GM19438 (cell line): Measurements from ENCODE around the gene ETV2.
"Not testable (repeated sequence)": the region's sequence is repeated elsewhere in the genome, so short reads cannot be mapped to it uniquely, and the experiment has no call there.

Experiments used
- ATAC-seq: cut with Tn5 transposase; IDR thresholded peaks from one replicate; pipeline ENCODE4 v1.9.1; 2021; ENCODE audit warnings: low read depth; ENCODE audit not compliant: unreplicated experiment

The ETV2 gene

DNA sequence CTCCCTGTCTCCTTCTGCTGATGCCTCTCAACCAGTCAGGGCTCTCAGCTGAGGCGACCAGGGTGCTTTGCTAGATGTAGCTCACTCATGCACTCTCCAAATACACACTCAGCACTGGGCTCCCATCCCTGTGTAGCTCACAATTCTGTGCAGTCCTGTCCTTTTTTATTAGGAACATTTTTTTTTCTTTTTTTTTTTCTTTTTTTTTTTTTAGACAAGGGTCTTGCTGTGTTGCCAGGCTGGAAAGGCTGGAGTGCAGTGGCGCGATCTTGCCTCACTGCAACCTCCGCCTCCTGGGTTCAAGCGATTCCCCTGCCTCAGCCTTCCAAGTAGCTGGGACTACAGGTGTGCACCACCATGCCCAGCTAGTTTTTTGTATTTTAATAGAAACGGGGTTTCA, 13.3 kb downstream of the ETV2 start:
- not testable (repeated sequence) for ATAC-seq

DNA sequence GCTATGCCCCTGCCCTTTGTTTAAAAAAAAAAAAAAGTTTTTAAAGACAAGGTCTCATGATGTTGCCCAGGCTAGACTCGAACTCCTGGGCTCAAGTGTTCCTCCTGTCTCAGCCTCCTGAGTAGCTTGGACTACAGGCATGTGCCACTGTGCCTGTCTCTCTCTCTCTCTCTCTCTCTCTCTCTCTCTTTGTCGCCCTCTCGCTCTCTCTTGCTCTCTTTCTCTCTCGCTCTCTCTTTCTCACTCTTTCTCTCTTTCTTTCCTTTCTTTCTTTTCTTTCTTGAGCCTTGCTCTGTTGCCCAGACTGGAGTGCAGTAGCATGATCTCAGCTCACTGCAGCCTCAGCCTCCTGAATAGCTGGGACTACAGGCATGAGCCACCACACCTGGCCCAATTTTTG, 14.1 kb downstream of the ETV2 start:
- no peak for ATAC-seq

DNA sequence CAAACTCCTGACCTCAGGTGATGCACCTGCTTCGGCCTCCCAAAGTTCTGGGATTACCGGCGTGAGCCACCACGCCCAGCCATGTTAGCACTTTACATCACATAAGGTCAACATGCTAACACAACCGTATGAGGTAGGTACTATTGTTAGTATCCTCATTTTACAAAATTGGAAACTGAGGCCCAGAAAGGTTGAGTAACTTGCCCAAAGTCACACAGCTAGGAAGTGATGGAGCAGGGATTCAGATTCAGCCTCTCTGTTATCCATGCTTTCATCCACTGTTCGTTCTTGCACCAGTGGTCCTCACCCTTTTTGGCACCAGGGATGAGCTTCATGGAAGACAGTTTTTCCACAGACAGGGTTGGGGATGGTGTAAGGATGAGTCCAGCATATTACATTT, 15.2 kb downstream of the ETV2 start:
- no peak for ATAC-seq

DNA sequence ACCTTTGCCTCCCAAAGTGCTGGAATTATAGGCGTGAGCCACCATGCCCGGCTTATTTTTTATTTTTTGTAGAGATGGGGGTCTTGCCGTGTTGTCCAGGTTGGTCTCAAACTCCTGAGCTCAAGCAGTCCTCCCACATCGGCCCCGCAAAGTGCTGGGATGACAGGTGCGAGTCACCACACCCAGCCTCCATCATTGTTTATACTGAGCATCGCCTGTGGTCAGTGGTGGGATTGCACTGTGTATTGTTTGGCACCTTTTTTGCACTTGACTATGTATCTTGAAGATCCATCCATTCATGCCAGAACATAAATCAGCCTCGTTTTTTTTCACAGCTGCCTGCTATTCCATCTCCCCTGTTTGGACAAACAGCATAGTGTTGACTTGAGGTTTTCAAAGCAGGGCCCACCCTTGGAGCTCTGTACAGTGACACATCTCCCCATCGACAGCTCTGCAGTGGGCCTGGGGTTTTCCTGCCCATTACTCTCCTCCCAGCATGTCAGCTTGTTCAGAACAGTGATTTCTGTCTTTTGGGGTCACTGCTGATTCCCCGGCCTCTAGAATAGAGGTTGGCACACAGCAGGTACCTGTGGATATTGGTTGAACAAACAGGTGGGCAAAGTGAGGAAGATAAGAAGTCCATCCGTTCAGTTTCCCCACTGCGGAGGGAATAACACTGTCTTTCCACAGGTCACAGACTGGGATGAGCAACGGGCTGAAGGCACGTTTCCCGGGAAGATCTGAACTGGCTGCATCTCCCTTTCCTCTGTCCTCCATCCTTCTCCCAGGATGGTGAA, 16.6 kb downstream of the ETV2 start:
- no peak for ATAC-seq

DNA sequence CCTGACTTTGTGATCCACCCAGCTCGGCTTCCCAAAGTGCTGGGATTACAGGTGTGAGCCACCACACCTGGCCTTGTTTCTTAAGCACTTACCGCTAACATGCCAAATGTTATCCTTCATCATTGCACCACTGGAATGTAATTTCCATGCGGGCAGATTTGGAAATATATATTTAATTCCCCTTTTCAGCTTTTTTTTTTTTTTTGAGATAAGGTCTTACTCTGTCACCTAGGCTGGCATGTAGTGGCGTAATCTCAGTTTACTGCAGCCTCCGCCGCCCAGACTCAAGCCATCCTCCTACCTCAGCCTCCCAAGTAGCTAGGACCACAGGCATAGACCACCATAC, 20.4 kb downstream of the ETV2 start:
- ATAC-seq: no peak

DNA sequence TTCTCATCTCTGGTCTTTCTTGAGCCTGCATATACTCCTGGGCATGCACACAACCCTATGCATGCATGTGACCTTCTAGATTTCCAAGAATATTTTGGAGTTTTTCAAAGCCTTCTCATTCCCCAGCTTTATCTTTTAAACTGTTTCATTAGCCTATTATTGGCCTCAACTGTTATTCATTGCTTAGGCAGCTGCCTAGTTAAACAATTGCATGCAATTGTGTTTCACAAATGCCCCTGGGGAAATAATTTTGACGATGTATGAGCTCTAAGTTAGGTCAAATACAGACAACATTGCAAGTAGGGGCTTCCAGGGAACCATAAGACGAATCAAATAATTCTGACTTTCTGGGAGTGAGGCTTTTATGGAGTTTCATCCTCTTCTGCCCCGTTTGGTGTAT, 22.4 kb downstream of the ETV2 start:
- ATAC-seq: no peak

DNA sequence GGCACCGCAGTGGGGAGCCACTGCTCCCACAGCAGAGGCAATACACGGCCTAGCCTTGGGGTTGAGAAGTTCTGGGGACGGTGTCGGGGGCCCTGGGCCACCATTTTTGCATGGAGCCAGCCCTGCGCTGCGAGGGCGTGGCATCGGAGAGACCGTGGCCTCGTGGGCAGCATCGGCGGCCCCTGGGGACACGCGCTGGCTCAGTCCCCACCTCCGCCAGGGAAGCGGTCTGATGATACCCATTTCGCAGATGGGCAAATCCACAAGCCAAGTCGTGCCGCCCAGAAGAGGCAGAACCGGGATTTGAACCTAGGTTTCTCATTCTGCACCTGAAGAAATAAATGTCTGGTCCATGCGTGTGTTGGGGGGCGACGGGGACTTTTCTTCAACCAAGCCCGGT, 23.6 kb downstream of the ETV2 start:
- ATAC-seq: no peak

DNA sequence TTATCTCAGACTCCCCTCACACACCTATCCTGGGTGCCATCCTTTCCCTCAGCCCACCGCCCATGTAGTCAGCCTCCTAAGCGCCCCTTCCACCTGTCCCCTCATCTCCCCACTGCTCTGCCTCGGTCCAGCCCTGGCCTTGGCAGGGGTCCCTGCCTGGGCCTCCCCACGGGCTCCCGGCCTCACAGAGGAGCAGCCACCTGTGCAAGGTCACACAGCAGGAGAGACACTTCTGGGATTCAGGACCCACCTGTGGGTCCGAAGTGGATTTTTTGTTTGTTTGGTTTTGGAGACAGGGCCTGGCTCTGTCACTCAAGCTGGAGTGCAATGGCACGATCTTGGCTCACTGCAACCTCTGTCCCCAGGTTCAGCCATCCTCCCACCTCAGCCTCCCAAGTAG, 24.1 kb downstream of the ETV2 start:
- no peak for ATAC-seq

DNA sequence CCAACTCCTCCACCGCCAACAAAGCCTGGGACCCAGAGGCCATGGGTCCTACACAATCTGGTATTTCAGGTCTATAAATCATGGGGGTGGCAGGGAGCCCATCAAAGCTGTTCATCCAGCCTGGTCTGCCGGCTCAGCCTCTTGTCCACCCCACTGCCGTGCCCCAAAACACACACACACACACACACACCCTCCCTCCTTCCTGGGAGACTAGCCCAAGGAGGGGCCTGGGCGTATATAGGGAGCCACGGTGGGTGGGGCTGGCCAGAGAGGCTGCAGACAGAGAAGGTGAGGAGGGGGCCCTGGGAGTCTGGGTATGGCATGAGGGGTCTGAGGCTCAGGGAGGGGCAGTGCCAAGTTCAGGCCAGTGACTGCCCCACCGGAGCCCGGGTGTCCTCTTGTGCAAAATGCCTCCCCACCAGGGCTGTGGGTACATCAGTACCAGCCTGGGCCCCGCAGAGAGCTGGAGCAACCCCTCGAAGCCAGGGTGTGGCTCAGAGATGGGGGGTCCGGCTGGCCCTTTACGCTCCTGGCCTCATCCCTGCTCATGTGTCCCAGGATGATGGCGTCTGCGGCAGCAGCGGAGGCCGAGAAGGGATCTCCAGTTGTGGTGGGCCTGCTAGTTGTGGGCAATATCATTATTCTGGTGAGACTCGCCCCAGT, 24.8 kb downstream of the ETV2 start, which contains the start of gene UPK1A:
Gene UPK1A (plus strand): TSS at position 267 of the 663 bp plus-strand sequence. CDS start 296 bp downstream, at position 563.
- no peak for ATAC-seq

DNA sequence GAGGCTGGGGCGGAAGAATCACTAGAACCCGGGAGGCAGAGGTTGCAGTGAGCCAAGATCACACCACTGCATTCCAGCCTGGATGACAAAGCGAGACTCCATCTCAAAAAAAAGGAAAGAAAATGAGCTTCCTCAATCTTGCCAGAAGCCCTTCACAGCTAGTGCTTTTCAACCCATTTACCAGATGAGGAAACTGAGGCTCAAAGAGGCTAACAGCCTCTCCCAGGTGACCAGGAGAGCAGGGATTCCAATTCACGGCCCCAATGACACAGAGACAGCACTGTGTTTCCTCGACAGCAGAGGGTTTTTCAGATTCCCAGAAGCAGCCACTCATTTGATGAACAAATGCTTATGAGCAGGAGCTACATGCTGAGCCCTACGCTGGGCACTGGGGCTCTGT, 28.0 kb downstream of the ETV2 start:
- no peak for ATAC-seq

DNA sequence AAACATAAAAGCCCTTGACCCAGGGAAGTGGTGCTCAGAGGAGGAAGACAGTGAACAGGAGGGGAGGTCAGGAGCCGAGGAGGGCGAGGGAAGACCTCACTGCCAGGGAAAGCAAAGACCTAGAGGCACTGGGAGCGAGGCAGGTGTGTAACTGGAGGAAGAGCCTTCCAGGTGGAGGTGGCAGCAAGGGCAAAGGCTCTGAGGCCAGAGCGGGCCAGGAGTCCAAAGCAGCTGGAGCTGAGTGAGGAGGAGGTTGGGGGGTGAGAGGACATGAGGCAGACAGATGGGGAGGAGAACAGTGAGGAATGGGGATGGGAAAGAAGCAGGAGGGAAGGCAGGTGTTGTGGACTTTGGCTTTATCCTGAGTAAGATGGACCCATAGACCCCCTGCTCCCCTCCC, 28.4 kb downstream of the ETV2 start:
- no peak for ATAC-seq

DNA sequence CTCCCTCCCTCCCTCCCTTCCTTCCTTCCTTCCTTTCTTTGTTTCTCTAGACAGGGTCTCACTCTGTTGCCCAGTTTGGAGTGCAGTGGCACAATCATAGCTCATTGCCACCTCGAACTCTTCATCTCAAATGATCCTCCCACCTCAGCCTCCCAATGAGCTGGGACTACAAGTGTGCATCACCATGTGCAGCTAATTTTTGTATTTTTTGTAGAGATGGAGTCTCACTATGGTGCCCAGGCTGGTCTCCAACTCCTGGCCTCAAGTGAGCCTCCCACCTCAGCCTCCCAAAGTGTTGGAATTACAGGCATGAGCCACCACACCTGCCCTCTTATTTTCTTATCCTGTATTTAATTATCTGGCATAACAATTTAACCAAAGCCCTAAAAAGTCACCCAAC, 29.1 kb downstream of the ETV2 start:
- ATAC-seq: no peak

DNA sequence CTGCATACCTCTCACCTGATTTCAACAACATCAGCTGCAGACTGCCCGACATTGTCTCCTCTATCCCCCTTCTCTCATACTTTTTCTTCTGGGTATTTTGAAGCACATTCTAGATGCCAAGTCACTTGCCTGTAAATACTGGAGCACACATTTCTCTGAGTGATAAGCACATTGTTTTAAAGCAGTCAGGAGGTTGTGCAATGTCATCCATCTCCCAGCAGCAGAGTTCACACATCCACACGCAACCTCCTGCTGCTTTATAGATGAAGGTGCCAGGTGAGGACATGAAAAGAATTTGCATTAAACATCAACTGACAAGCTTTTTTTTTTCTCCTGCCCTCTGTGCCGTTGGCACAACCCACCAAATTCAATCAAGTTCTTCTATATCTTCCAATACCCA, 30.3 kb downstream of the ETV2 start:
- no peak for ATAC-seq

DNA sequence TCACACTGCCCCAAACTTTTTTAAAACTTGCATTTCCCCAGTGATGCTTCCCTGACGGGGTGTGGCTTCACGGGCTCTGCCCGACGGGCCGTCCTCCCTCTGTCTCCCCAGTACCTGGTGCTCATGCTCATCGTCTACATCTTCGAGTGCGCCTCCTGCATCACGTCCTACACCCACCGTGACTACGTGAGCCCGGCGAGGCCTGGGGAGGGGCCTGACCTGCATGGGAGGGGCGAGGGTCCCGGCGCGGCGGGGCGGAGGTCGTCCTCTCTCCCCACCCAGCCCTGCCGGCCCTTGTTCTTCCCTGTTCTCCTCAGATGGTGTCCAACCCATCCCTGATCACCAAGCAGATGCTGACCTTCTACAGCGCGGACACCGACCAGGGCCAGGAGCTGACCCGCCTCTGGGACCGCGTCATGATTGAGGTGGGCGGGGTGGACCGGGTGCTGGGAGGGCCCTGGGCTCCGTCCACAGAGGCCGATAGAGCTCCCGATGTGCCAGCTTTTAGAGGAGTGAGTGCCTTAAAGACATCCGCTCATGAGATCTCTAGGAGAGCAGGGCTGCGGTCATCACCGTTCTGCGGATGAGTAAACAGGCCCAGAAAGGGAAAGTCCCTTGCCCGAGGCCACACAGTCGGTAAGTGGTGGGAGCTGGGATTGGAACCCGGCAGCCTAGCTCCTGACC, 31.7 kb downstream of the ETV2 start:
- ATAC-seq: no peak

DNA sequence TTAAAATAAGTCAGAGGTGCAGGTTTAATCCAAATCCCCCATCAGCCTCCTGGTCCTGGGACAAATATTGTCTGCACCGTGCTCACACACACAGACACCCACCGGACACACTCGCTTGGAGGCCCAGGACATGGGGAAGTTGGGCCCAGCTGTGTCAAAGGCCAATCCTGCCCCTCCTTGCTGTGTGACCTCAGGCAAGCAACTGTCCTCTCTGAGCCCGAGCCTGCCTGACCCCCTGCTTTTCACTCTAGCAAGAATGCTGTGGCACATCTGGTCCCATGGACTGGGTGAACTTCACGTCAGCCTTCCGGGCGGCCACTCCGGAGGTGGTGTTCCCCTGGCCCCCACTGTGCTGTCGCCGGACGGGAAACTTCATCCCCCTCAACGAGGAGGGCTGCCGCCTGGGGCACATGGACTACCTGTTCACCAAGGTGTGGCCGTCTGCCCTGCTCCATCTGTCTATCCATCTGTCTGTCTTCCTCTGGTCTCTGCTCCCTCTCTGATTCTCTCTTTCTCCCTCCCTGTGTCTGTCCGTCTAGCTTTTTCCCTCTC, 34.1 kb downstream of the ETV2 start:
- no peak for ATAC-seq

DNA sequence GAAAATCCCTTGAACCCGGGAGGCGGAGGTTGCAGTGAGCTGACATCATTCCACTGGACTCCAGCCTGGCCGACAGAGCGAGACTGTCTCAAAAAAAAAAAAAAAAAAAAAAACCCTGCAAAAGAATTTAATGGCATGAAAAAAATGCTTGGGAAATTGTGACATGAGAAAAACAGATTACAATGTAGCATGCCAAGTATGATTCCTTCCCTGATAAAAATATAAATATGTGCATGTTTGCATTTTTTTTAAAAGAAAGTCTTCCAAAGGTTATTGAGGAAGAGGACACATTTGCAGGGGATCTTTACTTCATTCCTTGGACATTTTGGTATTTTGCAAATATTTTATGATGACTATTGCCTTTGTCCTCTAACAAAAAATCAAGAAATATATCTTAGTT, 48.3 kb downstream of the ETV2 start:
- no peak for ATAC-seq

DNA sequence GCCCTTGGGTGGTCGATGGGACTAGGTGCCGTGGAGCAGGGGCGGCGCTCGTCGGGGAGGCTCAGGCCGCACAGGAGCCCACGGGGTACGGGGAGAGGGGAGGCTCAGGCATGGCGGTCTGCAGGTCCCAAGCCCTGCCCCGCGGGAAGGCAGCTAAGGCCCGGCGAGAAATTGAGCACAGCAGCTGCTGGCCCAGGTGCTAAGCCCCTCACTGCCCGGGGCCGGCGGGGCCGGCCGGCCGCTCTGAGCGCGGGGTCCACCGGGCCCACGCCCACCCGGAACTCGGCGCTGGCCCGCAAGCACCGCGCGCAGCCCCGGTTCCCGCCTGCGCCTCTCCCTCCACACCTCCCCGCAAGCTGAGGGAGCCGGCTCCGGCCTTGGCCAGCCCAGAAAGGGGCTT, 49.6 kb downstream of the ETV2 start:
- ATAC-seq: not testable (repeated sequence)

DNA sequence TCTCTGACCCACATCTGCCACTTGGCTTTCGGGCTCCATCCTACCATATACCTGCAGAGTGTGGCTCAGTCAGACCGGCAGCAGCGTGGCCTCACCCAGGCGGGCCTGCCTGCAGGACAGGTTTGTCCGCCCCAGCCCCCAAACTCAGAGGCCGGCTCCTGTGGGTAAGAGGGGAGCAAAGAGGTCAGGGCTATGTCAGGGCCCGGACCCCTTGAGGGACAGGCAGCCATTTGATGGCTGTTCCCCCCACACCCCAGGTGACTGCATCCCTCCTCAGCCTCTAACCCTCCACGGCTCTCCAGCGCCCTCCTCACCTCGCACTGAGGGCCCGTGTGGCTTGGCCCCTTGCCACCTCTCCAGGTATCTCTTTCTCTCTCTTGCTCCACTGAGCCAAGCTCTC, 50.5 kb downstream of the ETV2 start:
- no peak for ATAC-seq

DNA sequence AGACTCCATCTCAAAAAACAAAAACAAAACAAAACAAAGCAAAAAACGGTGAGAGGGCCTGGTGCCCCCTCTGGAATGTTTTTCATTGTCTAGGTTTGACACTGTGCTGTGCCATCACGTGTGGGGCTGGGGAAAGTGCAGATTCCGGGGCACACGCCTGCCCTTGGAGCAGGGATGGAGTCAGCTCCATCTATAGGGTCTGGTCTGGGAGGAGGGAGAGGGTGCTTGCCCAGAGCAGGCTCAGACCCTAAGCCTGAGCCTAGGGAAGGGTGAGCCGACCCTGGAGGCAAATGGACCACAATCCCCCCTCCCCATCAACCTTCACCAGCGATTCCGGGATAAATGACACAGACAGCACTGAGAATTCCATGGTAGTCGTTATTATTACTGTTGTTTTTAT, 51.9 kb downstream of the ETV2 start:
- ATAC-seq: no peak

DNA sequence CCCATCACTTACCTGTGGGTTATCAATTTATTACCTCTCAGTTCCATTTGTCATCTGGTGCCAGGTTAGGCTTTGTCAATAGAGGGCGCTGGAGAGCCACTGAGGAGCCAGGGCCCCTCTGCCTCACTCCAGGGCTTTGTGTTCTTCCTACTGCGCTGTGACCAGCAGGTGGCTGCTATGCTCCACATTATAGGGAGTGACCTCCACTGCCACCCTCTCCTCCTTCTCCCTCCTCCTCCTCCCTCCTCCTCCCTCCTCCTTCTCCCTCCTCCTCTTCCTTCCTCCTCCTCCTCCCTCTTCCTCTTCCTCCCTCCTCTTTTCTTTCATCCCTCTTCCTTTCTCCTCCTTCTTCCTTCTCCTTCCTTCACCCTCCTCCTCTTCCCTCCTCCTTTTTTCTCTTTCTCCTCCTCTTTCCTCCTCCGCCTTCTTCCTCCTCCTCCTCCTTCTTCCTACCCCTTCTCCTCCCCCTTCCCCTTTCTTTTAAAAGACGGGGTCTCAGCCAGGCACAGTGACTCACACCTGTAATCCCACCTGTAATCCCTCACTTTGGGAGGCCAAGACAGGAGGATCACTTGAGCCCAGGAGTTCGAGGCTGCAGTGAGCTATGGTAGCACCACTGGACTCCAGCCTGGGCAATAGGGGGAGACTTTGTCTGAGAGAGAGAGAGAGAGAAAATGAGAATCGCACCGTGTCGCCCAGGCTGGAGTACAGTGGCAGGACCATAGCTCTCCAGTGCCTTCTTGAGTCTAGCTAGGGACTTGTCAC, 52.5 kb downstream of the ETV2 start:
- peak; percentile 72 for ATAC-seq
